ENCODE data around the gene NDUFB8. TPM values are rescaled to one million over a fixed set of nuclear protein-coding genes. Genes with fewer than 3 reads are reported as not detected.

Gene NDUFB8
- total RNA-seq, 1 donor from 2014 or later: 199 TPM

- DNase-seq (ENCODE audit: low read depth in 2 of 2): no peak
Observed at GRCh38 chr10:100507357-100507732, 22.3 kb downstream of the NDUFB8 start.

GRCh38 chr10:100506596-100507356 lies 22.9 kb downstream of the NDUFB8 start:
- no peak for DNase-seq (ENCODE audit: low read depth in 2 of 2)

GRCh38 chr10:100505164-100505563 lies 24.5 kb downstream of the NDUFB8 start:
- DNase-seq (ENCODE audit: low read depth in 2 of 2): no peak

GRCh38 chr10:100504096-100504495 lies 25.6 kb downstream of the NDUFB8 start:
- DNase-seq (ENCODE audit: low read depth in 2 of 2): no peak

GRCh38 chr10:100502926-100503494 lies 26.7 kb downstream of the NDUFB8 start:
- DNase-seq (ENCODE audit: low read depth in 2 of 2): no peak

- DNase-seq (ENCODE audit: low read depth in 2 of 2): no peak
Observed at GRCh38 chr10:100501423-100501822, 28.2 kb downstream of the NDUFB8 start.

GRCh38 chr10:100498059-100498458 lies 31.6 kb downstream of the NDUFB8 start:
- no peak for DNase-seq (ENCODE audit: low read depth in 2 of 2)

- no peak for DNase-seq (ENCODE audit: low read depth in 2 of 2)
Observed at GRCh38 chr10:100496567-100496966, 33.1 kb downstream of the NDUFB8 start.

- DNase-seq (ENCODE audit: low read depth in 2 of 2): no peak
Observed at GRCh38 chr10:100490531-100490930, 39.1 kb downstream of the NDUFB8 start.

GRCh38 chr10:100489396-100489795 lies 40.3 kb downstream of the NDUFB8 start:
- DNase-seq (ENCODE audit: low read depth in 2 of 2): no peak

- DNase-seq (ENCODE audit: low read depth in 2 of 2): no peak
Observed at GRCh38 chr10:100487529-100487928, 42.1 kb downstream of the NDUFB8 start.

- no peak for DNase-seq (ENCODE audit: low read depth in 2 of 2)
Observed at GRCh38 chr10:100485801-100486495, 43.7 kb downstream of the NDUFB8 start.

GRCh38 chr10:100485366-100485765 lies 44.3 kb downstream of the NDUFB8 start:
- peak in 1 of 2 donors; percentile 4 for DNase-seq (ENCODE audit: low read depth in 2 of 2)

- DNase-seq (ENCODE audit: low read depth in 2 of 2): no peak
Observed at GRCh38 chr10:100483876-100484666, 45.6 kb downstream of the NDUFB8 start.

GRCh38 chr10:100482834-100483185 lies 46.9 kb downstream of the NDUFB8 start:
- no peak for DNase-seq (ENCODE audit: low read depth in 2 of 2)

- DNase-seq (ENCODE audit: low read depth in 2 of 2): peak; percentile 47 to 82
Observed at GRCh38 chr10:100482181-100482833, 47.4 kb downstream of the NDUFB8 start.

GRCh38 chr10:100481462-100482081 lies 48.1 kb downstream of the NDUFB8 start:
- peak; percentile 82 to 87 for DNase-seq (ENCODE audit: low read depth in 2 of 2)

GRCh38 chr10:100480002-100480401 lies 49.7 kb downstream of the NDUFB8 start:
- DNase-seq (ENCODE audit: low read depth in 2 of 2): no peak

- no peak for DNase-seq (ENCODE audit: low read depth in 2 of 2)
Observed at GRCh38 chr10:100479037-100479436, 50.6 kb downstream of the NDUFB8 start.

- no peak for DNase-seq (ENCODE audit: low read depth in 2 of 2)
Observed at GRCh38 chr10:100477970-100478369, 51.7 kb downstream of the NDUFB8 start.
